SK-N-DZ (cell line): ENCODE measurements around the gene MARS1.
A peak's percentile ranks its signal among the peaks of the same experiment; 100 is the strongest.

Experiments
- DNase-seq: peaks from one replicate; pipeline ENCODE4 v3.0.0-alpha.2; 2015; ENCODE audit warnings: low spot score

The MARS1 gene

DNA sequence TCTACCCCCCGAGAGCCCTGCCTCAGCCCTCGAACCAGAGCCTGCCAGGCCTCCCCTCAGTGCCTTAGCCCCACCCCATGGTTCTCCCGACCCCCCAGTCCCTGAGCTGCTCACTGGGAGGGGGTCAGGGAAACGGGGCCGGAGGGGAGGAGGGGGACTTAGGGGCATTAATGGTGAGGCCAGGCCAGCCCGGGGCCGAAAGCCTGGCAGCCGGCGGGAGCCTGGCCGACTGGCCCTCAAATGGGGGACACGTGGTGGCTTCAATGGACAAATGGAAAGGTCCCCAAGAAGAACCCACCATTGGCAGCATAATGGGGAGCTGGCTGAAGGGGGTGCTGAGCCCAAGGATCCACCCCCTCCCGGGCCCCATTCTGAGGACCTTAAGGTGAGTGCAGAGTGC, 40.3 kb downstream of the MARS1 start:
- DNase-seq = no peak

DNA sequence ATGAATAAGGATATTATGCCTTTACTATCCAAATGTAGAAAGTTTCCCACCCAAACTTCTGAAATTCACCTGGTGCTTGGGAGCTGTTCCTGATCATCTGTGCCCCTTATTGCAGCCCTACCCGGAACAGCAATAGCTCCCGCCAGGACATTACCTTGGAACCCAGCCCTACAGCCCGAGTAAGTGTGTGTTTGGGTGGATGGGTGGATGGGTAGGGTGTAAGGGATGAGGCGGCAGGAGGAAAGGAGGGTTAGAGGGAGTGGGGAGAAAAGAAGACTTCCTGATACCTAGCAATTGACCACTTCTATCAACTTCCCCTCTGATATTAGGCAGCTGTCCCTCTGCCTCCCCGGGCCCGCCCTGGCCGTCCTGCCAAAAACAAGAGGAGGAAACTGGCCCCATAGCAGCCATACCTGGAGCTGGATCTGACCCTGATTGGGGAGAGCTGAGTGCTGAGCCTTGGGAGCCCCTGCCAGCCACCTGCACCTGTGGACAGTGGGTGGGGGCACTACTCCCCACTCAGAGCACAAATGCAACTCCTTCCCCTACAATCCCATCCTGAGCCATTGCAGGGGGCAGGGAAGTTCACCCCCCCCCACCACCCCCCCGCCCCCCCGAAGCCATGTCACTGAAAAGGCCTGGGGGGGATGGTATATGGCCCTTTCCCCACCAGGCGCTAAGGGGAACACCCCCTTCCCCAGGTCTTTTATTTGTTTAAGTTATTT, 41.1 kb downstream of the MARS1 start:
- DNase-seq = no peak

DNA sequence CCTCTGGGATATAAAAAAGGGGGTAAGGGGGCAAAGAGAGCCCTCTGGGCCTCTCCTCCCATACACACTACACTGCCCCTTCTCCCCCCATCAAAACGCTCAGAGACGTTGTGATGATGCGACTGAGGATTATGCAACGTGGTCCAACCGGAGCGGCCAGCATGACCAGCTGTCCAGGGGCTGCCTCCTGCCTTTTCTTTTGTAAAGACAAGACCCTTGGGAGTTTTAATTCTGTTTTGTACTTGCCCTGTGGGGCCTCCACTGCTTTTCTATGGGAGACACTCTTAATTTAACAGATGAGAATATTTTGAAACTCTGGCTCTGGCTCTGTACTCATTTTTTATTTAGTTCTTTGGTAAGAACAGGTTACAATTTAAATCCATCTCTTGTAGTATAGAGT, 42.0 kb downstream of the MARS1 start:
- DNase-seq = no peak

DNA sequence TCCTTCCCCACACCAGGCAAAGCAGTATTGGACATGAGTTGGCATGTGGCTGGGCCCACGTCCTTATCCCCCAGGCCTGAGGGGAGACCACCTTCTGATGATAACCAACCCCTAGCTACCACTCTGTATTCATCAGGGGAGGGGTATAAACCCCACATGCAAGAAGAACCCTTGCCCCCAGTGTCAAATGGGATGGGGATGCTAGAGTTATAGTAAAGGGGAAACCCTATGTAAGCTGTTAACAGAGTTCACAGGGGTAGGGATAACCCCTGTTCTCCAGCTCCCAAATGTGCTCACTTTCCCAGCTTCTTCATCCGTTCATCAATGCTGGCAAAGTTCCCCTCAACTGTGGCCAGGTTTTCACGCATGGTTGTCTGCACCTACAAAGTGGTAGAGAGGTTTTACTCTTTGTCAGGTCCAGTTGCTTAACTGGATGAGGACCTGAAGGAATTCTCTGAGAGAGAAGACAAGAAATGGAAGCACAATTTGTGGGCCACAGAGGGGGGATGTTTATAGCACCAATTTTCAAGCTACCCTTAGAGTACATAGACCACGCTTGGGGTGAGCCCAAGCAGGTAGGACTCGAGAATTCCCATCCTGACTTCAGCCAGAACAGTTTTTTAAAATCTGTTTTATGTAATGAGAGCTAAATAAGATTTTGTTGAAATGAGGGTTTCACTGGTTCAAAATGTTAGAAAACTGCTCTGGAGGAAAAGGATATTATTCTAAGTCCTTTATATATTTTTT, 42.7 kb downstream of the MARS1 start:
- no peak for DNase-seq

DNA sequence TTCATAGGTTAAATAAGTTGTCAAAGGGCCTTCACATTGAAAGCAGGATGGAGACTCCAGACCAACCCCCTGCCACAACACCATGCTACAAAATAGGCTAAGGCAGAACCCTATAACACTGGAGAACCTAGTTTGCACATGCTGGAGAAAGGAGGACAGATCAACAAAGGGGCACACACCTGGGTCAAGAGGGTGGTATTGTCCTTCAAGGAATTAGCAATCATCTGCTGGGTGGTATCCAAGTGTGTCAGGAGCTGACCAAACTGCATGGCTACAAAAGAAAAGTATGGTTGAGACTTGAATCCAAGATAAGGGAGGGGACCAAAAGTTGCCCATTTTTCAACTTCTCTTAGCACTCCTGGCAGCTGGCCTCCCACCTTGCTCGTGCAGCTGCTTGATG, 44.0 kb downstream of the MARS1 start:
- no peak for DNase-seq

DNA sequence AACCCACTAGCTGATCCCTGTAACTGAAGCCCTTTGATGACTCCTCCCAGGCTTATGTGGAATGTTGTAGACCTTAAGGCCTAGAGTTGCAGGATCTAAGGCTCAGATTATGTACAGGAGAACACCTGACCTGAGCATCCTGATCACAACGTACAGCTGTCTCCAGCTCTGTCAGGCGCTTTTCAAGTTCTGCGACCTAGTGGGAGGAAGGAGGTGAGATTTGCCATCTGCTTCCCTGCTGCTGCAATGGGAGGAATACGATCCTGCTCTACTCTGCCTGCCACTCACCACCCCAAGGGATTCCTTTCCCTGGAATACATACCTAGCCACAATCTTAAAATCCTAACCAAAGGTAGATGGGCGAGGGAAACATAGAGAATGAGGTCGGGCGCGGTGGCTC, 45.2 kb downstream of the MARS1 start:
- DNase-seq = no peak

DNA sequence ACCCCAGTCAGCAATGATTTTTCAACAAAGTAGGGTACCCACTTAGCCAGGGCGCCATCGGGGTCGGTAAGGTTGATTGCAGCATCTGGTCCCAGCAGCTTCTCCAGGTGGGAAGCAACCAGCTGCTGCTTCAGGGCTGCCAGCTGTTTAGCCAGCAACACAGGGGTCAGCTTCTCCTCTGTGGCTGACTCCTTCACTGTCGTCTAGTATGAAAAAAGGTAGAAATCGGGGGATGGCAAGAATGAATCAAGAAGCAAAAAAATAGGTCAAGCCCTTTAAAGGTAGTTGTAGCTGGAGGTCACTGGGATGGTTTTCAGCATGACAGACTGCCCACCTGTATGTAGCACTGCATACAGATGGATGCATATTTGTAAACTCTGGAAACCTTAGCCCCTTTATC, 46.4 kb downstream of the MARS1 start:
- DNase-seq = no peak

DNA sequence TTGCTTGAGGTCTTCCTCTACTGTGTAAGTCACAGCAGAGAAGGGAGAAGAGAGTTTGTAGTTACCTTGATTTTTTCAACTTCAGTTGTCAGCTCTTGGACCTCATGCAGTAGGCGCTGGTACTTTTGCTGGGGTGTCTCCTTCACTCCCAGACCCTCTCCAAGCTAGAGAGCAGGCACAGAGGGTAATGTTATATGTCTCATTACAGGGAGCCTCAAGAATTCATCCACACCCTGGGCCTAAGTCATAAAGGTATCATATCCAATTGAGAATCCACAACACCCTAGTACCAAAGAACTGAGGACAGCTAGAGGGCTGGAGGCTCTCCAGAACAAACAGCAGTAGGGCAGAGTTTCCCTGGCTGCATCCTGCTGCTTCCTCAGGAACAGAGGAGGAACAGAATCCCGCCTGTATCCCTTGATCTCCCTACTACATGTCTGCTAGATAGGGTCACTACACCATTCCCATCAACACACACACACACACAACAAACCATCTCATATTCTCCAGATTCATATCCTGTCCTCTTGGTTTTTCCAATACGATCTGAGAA, 47.2 kb downstream of the MARS1 start:
- no peak for DNase-seq

DNA sequence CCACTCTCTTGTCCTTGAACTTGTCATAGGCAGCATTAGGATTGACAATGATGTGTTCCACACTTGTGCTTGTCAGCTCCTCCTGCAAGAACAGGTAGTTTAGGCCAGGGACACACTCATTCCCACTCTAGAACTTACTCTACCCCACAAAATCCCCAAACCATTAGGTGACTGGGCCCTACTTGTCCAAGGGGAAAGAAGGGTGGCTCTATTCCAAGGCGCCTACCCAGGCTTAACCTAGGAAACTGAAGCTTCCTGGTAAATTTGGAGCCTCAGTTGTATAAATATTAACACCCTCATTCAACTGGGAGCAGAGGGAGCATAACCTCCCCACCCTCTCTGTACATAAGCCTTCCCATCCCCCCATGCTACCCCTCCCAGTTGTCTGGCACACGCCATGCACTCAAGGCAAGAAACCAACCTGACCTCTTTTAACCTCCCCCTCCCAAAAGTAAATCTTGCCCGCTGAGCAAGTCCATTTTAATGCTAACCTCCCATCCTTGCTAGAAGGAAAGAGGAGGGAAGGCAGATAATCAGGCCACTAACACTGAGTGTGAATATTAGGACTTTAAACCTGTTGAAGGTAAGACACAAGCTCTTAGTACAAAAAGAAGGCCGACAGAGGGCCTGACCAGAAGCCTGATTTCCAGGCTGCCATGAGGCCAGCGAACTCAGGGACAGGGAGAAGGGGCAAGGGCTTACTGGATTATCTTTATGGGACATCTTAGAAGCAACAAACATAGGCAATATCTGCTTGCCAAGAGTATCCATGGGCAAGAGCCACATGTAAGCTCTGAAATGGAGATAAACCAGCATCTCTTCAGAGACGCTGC, 48.1 kb downstream of the MARS1 start:
- DNase-seq = no peak

DNA sequence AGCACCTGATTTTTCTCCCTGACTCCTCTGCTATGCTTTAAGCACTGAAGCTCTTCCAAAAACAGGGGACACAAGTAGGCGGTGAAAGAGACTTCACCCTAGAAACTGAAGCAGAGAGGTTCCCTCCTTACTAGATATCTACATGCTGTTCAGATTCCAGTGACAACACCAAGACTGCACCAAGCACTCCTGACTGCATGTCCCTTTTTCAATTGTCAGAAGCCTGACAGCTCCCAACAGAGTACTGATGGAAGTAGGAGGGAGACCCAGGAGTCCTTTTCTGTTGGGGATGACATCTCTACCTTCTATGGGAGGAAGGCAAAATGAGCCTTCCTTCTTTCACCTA, 48.7 kb downstream of the MARS1 start:
- no peak for DNase-seq

DNA sequence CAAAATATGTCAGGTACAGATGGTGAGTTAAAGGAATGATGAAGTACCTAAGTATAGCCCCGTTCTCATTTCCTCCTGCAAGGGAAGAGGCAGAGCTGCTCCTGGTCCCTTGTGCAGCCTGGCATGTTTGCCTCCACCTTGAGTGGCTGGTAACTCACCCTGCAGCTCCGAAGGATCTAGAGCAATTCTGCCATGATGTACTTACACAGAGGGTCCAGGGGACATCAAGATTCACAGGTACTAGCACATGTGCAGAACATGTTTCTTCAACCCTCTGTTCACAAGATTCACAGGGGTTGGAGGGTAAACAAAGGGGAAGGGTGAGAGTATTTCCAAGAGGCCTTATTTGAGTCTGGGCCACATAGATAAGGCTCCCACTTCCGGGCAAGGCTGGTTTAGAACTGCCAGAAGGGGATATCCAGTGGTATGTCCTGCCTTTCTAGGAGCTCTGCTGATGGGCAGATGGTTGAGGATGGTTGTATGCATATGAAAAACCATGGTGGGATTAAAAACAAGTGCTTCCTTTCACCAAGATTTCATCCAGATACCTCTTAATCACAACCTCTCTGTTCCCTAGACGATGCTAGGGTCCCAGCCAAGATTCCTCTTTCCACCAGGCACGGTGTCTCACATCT, 51.4 kb downstream of the MARS1 start:
- DNase-seq = no peak

DNA sequence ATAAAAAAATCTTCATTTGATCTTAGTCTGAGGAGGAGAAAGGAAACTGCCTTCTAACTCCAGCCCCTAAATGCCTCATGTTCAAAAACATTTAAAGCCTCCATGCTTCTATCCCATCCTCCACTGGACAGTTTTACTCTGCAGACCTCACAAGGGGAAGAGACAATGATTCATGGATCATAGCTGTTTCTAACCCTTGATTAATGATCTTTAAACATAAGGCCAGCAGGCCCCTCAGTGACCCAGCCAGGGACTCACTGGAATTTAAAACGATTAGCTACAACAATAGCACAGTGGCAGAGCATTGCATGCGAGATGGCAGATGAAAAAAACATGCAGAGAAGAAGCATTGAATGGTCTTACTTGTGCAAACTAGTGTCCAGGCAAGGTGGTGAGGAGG, 53.1 kb downstream of the MARS1 start:
- DNase-seq = no peak

DNA sequence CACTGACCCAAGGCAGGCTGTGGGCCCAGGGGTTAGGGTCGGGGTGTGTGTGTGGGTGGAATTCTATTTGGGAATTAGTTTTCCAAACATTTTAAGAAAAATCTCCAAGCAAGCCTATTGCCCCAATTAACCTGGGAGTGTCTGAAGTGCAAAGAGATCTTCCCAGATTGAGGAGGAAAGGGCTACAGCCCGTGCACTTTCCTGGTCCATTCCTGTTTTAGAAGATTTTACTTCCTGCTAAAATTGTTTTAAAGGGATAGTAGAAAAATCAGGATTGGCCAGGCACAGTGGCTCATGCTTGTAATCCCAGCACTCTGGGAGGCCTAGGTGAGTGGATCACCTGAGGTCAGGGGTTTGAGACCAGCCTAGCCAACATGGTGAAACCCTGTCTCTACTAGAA, 53.8 kb downstream of the MARS1 start:
- no peak for DNase-seq

DNA sequence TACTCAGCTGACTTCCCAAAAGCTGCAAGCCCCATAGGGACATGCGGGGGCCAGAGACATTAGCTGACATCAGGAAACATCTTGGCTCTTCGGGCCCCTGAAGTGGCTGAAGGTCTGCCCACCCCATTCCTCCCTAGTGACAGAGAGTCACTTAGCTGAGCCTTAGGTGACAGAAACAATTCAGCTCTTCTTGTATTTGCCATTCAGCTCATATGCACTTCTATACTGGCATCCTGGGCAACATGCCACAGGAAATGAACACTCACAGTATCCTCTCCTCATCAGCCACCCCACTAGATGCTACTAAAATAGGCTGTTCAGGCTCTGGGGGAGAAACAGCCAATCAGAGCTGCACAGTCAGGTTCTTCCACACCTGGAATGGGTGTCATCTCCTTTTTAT, 55.7 kb downstream of the MARS1 start:
- no peak for DNase-seq

DNA sequence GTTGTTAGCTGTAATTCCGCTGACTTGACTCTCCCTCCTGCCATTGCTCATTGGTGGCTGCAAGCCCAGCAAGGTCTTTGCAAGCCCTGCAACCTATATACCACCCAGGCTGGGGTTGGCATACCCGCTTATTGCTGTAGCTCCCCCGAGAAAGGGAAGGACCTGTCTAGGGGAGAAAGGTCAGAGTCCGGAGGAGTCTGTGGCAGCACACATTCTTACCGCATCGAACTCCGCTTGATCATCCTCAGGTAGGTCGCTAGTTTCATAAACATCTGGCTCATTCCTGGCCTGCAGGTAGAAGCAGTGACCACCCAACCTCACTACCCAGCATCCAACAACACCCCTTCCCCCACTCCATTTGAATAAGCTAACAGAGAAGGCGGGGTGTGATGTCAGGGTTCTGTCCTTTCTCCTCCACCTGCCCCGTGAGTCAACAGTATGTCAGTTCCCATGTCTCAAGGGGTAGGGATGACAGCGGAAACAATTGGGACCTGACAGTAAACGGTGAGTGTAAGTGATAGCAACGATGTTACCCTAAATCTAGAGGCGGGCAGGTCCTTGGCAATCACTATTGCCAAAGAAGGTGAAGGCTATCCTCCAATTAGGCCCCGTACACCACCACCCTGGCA, 58.1 kb downstream of the MARS1 start:
- no peak for DNase-seq

DNA sequence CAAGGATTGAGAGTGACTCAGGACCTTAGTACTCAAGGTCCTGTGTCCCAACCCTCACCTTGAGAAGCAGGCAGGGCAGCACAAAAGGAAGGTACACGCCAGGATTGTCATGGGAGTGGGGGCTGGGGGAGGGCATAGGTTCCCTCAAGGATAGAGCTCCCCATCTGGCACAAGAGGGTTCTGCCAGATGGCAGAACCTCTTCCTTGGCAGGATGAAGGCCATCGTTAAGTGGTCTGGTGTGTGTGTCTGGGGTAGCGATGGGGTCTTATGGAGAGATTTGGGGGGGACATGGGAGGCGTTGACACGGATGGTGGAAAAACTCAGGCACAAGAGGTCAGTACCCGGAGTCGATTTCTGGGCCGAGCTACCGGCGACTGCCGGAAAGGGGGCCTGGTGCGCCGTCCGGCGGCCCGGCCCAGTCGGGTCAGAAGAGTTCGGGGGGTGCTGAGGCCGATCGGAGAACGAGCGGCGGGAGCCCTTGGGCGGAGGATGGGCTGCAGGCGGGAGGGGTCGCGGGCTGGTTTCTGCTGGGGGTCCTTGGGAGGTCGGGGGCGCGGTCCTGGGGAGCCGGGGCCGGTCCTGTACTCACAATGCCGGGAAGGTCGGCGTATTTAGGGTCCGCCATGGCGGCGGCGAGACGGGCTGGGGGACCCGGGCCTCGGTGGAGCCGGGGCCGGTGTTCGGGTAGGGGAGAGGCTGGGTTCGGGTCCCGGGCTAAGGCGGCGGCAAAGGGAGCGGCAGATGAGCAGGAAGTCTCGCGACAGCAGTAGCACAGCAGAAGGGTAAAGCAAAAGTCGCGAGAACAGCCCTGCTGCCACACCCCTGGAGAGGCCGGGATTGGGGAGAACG, 58.8 kb downstream of the MARS1 start, which contains the start of gene DCTN2:
DCTN2 (minus strand) TSS at position 755 of the 850 bp plus-strand sequence; CDS start at position 626, 129 bp downstream.
- DNase-seq = peak; percentile 98

DNA sequence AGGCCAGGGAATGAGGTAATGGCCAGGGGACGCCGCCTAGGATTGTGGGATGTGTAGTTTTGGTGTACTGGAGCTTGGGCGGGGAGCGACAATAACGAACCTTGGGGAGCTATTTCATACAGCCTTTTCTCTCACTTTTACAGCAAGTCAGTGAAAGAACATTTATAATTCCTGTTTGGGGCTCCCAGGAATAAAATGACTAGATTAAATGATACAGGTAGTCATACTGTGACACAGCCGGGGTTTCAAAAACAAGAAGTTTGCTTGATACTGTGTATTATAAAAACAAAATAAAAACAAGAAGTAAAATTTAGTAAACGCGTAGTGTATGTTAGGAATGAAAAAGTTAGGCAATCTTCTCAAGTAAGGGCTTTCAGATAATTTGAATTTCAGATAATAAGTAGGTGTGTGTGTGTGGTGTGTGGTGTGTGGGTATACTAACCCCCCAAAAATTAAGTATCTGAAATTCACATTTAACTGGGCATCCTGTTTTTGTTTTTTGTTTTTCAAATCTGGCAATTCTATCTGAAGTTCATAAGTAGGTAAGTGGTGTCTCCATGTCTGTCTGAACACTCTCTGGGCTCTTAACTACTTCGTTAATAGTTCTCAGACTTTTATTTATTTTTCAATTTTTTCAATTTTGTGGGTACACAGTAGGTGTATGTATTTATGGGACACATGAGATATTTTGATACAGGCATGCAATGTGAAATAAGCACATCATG, 59.6 kb downstream of the MARS1 start:
- no peak for DNase-seq

DNA sequence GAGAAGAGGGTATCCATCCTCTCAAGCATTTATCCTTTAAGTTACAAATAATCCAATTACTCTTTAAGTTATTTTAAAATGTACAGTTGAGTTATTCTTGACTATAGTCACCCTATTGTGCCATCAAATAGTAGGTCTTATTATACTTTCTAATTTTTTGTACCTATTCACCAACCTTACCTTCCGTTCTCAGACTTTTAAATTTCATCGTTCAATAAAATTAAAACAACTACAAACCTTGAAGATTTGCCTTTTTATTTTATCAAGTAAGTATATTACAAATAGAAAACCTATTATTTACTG, 60.1 kb downstream of the MARS1 start:
- DNase-seq = no peak

DNA sequence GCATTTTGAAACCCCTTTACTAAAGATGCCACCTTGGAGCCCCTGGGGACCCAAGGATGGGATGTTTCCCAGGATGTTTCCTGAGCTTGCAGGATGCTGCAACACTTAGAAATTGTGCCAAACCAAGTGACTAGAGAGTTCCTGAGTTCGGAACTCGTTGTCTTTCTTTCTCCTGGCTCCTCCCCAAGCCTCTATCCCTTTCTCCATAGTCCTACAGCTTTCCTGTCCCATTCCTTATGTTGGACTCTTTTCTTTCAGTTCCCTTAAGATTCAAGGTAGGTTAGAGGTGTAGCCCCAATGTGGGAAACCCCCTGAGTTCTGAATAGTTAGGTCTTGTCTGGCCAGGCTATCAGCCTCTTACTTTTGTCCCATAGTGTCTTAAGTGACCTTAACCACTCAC, 60.6 kb downstream of the MARS1 start:
- DNase-seq = no peak
